Measurements from ENCODE around the gene MAP3K13. TPM values are rescaled to one million over a fixed set of nuclear protein-coding genes. Genes with fewer than 3 reads are reported as not detected.

MAP3K13 gene
- total and polyA plus RNA-seq, 10 of the 15 experiments (the other 5 are each of a cell fraction or from before 2014, with no cell fraction given), result 10.5 to 70.8 (median 26.8) TPM

GRCh38 chr3:185339945-185340344, 23.0 kb upstream of the MAP3K13 start:
- H3K4me2 ChIP-seq (ENCODE audit: control insufficient read depth, insufficient read depth), result no peak overlapping the region
- intact Hi-C loops (cut with micrococcal nuclease; ENCODE audit: unreplicated experiment), result no loop called here
- POLR2A ChIA-PET, result no interaction called here
- H3K9me3 ChIP-seq (replicated peaks; ENCODE audit: control insufficient read depth, insufficient read depth, low read length), result no peaks in the 10 kb centered on the region
- H3K79me2 ChIP-seq (ENCODE audit: control insufficient read depth, insufficient read depth, low read length), result no peaks in the 10 kb centered on the region
- H4K20me1 ChIP-seq (ENCODE audit: control insufficient read depth, insufficient read depth), result no peaks in the 10 kb centered on the region
- no peaks in the 10 kb centered on the region for H3K36me3 ChIP-seq (ENCODE audit: control insufficient read depth in 2 of 2, insufficient read depth in 2 of 2, low read length in 1 of 2)
- SMC1A ChIA-PET (ENCODE audit: uncharacterized antibody, unreplicated experiment), result no interaction called here
- BruUV-seq (replicated peaks), result no TSS peak
- 61% methylated on average over 2 of the region's 2 CpGs for WGBS (ENCODE audit: insufficient coverage, insufficient replicate concordance, low lambda C conversion rate, missing lambda C conversion rate)
- FAIRE-seq (no peak), ATAC-seq (no peak), DNase-seq (ENCODE audit: low read depth, low spot score) (no peak)
- no peak overlapping the region for H3K9ac ChIP-seq (ENCODE audit: control insufficient read depth, insufficient read depth, low read length)
- RAD21 ChIA-PET (ENCODE audit: unreplicated experiment), result no interaction called here
- in situ Hi-C loops (cut with MboI), result no loop called here
- H3K27me3 ChIP-seq (replicated peaks in 1 of 2; ENCODE audit: control insufficient read depth in 2 of 2, insufficient read depth in 2 of 2, low read length in 1 of 2), result no peaks in the 10 kb centered on the region
- no peak overlapping the region for H3K4me3 ChIP-seq
- H3K27ac ChIP-seq (ENCODE audit: control insufficient read depth, insufficient read depth), result no peak overlapping the region
- no peak overlapping the region for H2AFZ ChIP-seq (ENCODE audit: control insufficient read depth, low read depth, low read length)
- no peak for TF ChIP-seq HCFC1 (IDR thresholded peaks at IDR 0.05; ENCODE audit: low read length)
- no peak for TF ChIP-seq HDGF (IDR thresholded peaks at IDR 0.05)
- TF ChIP-seq EGR1 (IDR thresholded peaks at IDR 0.05; ENCODE audit: borderline replicate concordance in 1 of 2, low read depth in 2 of 2, low read length in 2 of 2), result no peak
- TF ChIP-seq CREM (IDR thresholded peaks at IDR 0.05; ENCODE audit: low read depth), result no peak
- TF ChIP-seq IKZF2 (IDR thresholded peaks at IDR 0.05), result no peak
- no peak for TF ChIP-seq CEBPZ (IDR thresholded peaks at IDR 0.05; ENCODE audit: low read depth, low read length)
- no peak for TF ChIP-seq NFYA (IDR thresholded peaks at IDR 0.05; ENCODE audit: borderline replicate concordance, low read depth, low read length)
- TF ChIP-seq STAT1 (conservative IDR thresholded peaks at IDR 0.05), result no peak
- TF ChIP-seq ZBED1 (IDR thresholded peaks at IDR 0.05; ENCODE audit: borderline replicate concordance), result no peak
- CTCF ChIA-PET, result interaction anchor here (1.0 kb wide), 1 partner anchor 9 kb away, joined by 3 read pairs; no protein-coding TSS in a partner anchor
- no peaks in the 10 kb centered on the region for H3K4me1 ChIP-seq (ENCODE audit: control insufficient read depth, insufficient read depth, low read length)

Measured in GM12878 (cell line).